Transverse colon (tissue), 4 donors: ENCODE measurements around the gene NECAB2. TPM values are rescaled to one million over a fixed set of nuclear protein-coding genes. Genes with fewer than 3 reads are reported as not detected.

ENCODE experiments used
- DNase-seq: peaks from one replicate; pipeline ENCODE4 v3.0.0-alpha.2; 2019
- H3K27ac ChIP-seq, 4 donors: fragments of 200-600 bp; sonication (generic); 2 replicates each; pipeline ENCODE4 v1.5.1; 2016 to 2018; ENCODE audit warnings: inconsistent platforms in 4 of 4
- H3K27me3 ChIP-seq: fragments of 200-600 bp; sonication (generic); 2 replicates; pipeline ENCODE4 v1.5.1; 2017; ENCODE audit warnings: inconsistent platforms
- H3K36me3 ChIP-seq, 4 donors: fragments of 200-600 bp; sonication (generic); 2 replicates each; pipeline ENCODE4 v1.5.1; 2017 to 2019; ENCODE audit warnings: inconsistent platforms in 4 of 4
- H3K4me1 ChIP-seq, 4 donors: fragments of 200-600 bp; sonication (generic); 2 replicates each; pipeline ENCODE4 v1.5.1; 2017 to 2020; ENCODE audit warnings: inconsistent platforms in 4 of 4
- H3K4me3 ChIP-seq, 4 donors: fragments of 200-600 bp; sonication (generic); 1 replicate in 1 of 4; 2 replicates in 3 of 4; pipeline versions ENCODE4 v1.5.1 to v1.6.1; 2017 to 2019; ENCODE audit warnings: inconsistent platforms in 4 of 4
- H3K9me3 ChIP-seq, 2 donors: fragments of 200-600 bp; sonication (generic); 2 replicates each; pipeline ENCODE4 v1.5.1; 2017 to 2019; ENCODE audit warnings: inconsistent platforms in 2 of 2
- EP300 ChIP-seq: sonication (generic); formaldehyde crosslinking; IDR thresholded peaks from one replicate; pipeline ENCODE4 v1.6.1; 2017; ENCODE audit warnings: antibody characterized with exemption, low read depth
- POLR2A ChIP-seq: fragments of 450-650 bp; IDR thresholded peaks from one replicate; pipeline ENCODE4 v1.6.1; 2016; ENCODE audit warnings: antibody characterized with exemption, mild to moderate bottlenecking, moderate library complexity
- POLR2AphosphoS5 ChIP-seq, 3 donors: sonication (generic); formaldehyde crosslinking; IDR thresholded peaks; one replicate each; pipeline ENCODE4 v1.6.1; 2016; ENCODE audit warnings: antibody characterized with exemption in 3 of 3
- WGBS, 2 donors: methylation state at CpG; one replicate each; pipeline ENCODE4 v1.1.5; 2018; ENCODE audit warnings: low coverage in 1 of 2; 5-methylcytosine and 5-hydroxymethylcytosine counted together
- in situ Hi-C, 4 donors: fragments of 200-750 bp; cut with MboI; loops; one replicate each; pipeline versions ENCODE4 v1.15.0 to v1.15.1; 2017; ENCODE audit warnings: low sequenced_read_pairs in 3 of 4, low pct_ligation_motif_present in 1 of 4, low pct_unique_long_range_greater_than_20kb in 1 of 4
- intact Hi-C: fragments of 100-400 bp; cut with DNase I; formaldehyde crosslinking; loops from one replicate; pipeline ENCODE4 v1.15.1; 2023; ENCODE audit warnings: low total_unique reads
- total RNA-seq, 4 donors: library from RNA; depleted of rRNA; stranded (reverse); fragments of >200 nt; gene quantifications; one replicate each; pipeline ENCODE4 v1.1.0, GENCODE V29; 2016
- TF ChIP-seq, protein P1 (sequence below), 5 experiments: fragments of 200-600 bp in 3 of 5; fragments of 450-650 bp in 2 of 5; sonication (generic) in 3 of 5; IDR thresholded peaks; 1 replicate in 2 of 5; 2 replicates in 3 of 5; pipeline ENCODE4 v1.5.1; 2016 to 2017; ENCODE audit warnings: antibody characterized with exemption in 5 of 5, inconsistent platforms in 3 of 5, mild to moderate bottlenecking in 2 of 5, moderate library complexity in 1 of 5

The NECAB2 gene
- total RNA-seq, 4 donors from 2014 or later = 0.41 TPM; not detected in 3

DNA sequence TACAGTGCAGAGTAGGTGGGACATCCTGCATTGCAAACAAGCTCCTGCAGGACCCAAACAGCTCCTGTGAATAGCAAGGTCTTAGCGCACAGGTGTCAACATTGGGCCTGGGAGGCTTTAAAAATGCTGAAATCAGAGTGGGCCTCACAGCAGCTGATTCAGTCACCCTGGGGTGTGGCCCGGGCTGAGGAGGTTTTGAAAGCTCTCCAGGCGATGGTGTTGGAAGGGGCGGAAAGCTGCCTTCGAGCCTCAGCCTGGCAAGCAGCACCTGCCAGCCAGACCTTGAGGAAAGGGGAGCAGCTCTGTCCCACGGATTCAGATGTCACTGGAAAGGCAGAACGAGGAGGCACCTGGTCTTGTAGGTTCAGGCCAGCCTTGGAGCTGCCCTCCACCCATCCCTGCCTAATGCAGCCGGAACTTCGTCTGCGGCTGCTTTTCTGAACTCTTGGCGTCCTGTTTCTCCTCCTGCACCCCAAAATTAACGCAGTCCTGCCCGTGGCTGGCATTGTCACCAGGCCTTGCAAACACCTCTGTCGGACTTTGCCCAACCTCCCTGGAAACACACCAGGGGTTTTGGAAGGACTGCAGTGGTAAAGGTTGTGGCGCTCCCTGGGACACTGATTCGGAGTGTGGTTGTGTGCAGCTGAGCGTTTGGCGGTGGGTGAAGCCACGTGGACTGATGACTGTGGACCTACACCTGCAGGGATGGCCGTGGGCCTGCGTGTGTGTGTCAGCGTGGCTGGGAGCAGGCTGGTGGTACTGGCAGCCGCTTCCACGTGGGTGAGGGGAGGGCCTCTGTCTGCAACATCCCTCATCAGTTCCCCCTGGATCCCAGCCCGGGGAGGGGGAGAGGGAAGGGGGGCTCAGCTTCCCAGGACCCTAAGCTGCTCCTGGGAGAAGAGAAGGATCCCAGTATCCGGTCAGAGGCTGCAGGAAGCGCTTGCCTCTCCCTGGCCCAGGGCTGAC lies 3.4 kb downstream of the NECAB2 start:
- Histone ChIP-seq H3K4me3 (no peak overlapping the region), H3K27ac (no peak overlapping the region), H3K4me1 (no peaks in the 10 kb centered on the region), H3K36me3 (no peaks in the 10 kb centered on the region), H3K9me3 (no peaks in the 10 kb centered on the region), H3K27me3 (peaks cover 16% of the 10 kb centered on the region)
- in situ Hi-C loops = loop anchor here in 3 of 4 donors (25.0 kb wide), 3 partner anchors 91 to 516 kb away; partner anchors contain the start of genes ADAD2 (in 1 of the 3) and TAF1C (in 1 of the 3)
- TF ChIP-seq EP300 (no peak), POLR2AphosphoS5 (IDR thresholded peaks at IDR 0.05) (no peak), POLR2A (no peak)
- TF ChIP-seq, protein P1, sequence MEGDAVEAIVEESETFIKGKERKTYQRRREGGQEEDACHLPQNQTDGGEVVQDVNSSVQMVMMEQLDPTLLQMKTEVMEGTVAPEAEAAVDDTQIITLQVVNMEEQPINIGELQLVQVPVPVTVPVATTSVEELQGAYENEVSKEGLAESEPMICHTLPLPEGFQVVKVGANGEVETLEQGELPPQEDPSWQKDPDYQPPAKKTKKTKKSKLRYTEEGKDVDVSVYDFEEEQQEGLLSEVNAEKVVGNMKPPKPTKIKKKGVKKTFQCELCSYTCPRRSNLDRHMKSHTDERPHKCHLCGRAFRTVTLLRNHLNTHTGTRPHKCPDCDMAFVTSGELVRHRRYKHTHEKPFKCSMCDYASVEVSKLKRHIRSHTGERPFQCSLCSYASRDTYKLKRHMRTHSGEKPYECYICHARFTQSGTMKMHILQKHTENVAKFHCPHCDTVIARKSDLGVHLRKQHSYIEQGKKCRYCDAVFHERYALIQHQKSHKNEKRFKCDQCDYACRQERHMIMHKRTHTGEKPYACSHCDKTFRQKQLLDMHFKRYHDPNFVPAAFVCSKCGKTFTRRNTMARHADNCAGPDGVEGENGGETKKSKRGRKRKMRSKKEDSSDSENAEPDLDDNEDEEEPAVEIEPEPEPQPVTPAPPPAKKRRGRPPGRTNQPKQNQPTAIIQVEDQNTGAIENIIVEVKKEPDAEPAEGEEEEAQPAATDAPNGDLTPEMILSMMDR (IDR thresholded peaks at IDR 0.05) = no peak
- DNase-seq = no peak
- intact Hi-C loops = loop anchor here (5.0 kb wide), 1 partner anchor 901 kb away; no protein-coding TSS in a partner anchor
- 44 to 73% methylated on average over 6 to 27 of the region's 27 CpGs for WGBS, 2 donors

DNA sequence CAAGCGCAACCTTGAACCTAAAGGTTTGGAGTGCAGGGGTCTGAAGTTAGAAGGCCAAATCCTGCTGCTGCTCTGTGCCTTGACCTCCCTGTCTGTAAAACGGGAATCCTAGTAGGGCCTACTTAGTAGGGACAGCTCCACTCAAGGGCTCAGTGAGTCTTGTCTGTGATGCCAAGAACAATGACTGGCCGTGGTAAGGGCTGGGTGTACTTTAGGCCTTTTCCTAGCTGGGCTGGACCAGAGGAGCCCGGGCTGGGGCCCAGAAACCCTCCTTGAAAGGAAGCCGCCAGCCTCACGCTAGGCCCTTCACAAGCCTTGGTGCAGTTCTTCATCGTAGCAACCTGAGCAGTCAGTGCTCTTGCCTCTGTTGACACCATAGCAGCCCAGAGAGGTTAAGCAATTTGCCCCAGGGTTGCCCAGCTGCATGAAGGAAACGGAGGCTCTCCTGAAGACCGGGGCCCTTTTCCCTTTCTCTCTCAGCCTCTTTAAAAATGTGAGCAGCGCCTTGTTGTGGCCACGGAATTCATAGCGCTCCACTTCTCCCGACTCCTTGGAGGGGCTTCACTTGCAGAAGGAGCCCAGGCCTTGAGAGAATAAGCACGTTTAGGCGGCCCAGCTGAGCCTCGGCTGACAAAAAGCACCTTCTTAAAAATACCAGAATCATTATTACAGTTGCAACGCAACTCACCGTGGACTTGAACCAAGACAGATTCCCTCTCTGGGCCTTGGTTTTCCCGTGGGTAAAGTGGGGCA lies 4.4 kb downstream of the NECAB2 start:
- H3K4me3 ChIP-seq = no peak overlapping the region
- TF ChIP-seq EP300 (no peak), POLR2A (no peak), POLR2AphosphoS5 (IDR thresholded peaks at IDR 0.05) (no peak)
- TF ChIP-seq, protein P1 (IDR thresholded peaks at IDR 0.05) = no peak
- in situ Hi-C loops = loop anchor here in 3 of 4 donors (25.0 kb wide), 3 partner anchors 90 to 515 kb away; partner anchors contain the start of genes ADAD2 (in 1 of the 3) and TAF1C (in 1 of the 3)
- no peak for DNase-seq
- 60 to 78% methylated on average over 2 to 19 of the region's 19 CpGs for WGBS, 2 donors
- no peaks in the 10 kb centered on the region for H3K36me3 ChIP-seq
- intact Hi-C loops = loop anchor here (5.0 kb wide), 1 partner anchor 900 kb away; no protein-coding TSS in a partner anchor
- no peak overlapping the region for H3K27ac ChIP-seq
- peaks cover 16% of the 10 kb centered on the region for H3K27me3 ChIP-seq
- no peaks in the 10 kb centered on the region for H3K4me1 ChIP-seq
- H3K9me3 ChIP-seq = no peaks in the 10 kb centered on the region

DNA sequence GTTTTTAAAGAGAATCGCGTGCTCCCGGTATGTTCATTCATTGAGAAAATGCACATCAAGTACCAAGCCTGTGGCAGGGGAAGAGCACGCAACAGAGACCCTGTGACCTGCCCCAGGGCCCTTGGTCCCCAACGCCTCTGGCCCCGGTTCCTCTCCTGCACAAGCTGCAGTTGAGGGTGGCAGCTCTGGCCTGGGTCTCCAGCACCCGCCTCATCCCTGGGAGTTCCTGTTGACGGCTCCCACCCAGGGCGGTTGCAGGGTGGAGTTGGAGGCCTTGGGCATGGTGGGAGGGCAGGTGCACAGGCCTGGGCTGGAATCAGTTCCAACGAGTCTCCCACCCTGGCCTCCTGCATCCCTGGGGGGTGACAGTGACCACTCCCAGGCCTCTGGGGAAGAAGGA lies 5.0 kb downstream of the NECAB2 start:
- TF ChIP-seq, protein P1 (IDR thresholded peaks at IDR 0.05) = no peak
- no peak for TF ChIP-seq EP300
- TF ChIP-seq POLR2AphosphoS5 (IDR thresholded peaks at IDR 0.05) = no peak
- TF ChIP-seq POLR2A = no peak
- intact Hi-C loops = loop anchor here (5.0 kb wide), 1 partner anchor 899 kb away; no protein-coding TSS in a partner anchor

More for the DNA sequence above, 5.0 kb downstream of the NECAB2 start:
- H3K27ac ChIP-seq = no peak overlapping the region
- no peaks in the 10 kb centered on the region for H3K9me3 ChIP-seq
- H3K4me3 ChIP-seq = no peak overlapping the region
- 88% methylated on average over 10 of the region's 10 CpGs; no CpG with 5 or more reads in 1 of the 2 donors for WGBS, 2 donors
- H3K4me1 ChIP-seq = no peaks in the 10 kb centered on the region
- no peak for DNase-seq
- in situ Hi-C loops = loop anchor here in 3 of 4 donors (25.0 kb wide), 3 partner anchors 89 to 514 kb away; partner anchors contain the start of genes ADAD2 (in 1 of the 3) and TAF1C (in 1 of the 3)
- H3K36me3 ChIP-seq = no peaks in the 10 kb centered on the region
- peaks cover 16% of the 10 kb centered on the region for H3K27me3 ChIP-seq
